Measurements from ENCODE around the gene NOTCH4.
"Not testable (repeated sequence)": the region's sequence is repeated elsewhere in the genome, so short reads cannot be mapped to it uniquely, and the experiment has no call there.

NOTCH4 gene

DNA sequence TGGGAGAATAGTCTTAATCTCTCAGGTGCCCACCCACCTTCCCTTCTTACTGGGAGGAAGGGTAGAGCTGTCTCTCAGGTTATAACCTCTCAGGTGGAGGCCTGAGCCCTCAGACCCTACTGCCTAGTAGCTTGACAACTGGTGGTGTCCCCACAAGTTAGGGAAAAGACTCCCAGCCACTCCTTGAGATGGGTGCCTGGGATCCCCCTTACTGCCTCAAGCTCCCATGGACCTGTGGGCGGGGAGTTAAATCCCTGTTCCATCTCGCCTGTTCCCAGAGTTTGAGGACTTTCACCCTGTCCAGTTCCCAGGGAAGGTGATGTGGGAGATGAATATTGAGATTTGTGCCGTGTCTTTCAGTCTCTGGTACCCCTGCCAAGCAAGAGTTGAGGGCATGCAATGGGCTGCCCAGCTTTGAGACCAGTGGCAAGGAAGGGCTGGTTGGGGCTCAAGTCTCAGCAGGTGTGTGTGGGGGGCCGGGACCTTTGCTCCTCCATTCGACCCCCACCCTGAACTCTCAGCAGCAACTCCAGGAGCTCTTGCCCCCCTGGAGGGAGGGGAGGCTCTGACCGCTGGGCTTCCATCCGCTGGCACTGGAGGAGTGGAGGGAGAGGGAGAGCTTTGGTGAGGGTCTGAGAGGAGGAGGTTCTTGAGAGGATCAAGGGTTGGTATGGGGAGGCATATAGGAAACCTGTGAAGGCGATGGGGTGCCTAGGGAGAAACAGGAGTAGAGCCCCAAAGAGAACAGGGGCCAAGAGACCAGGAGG is 32.8 kb downstream of the NOTCH4 start:
- H3K9ac ChIP-seq (ENCODE audit: low read depth, low read length): no peak overlapping the region
- no peaks in the 10 kb centered on the region for H3K27me3 ChIP-seq (ENCODE audit: control insufficient read depth, insufficient read depth, low read length)
- H3K9me3 ChIP-seq (replicated peaks; ENCODE audit: low read length): no peaks in the 10 kb centered on the region
- peak overlapping the region; percentile 96 for H3K4me2 ChIP-seq (ENCODE audit: low read length)
- H3K36me3 ChIP-seq (ENCODE audit: insufficient read depth, low read length): peaks cover 20% of the 10 kb centered on the region
- H3K4me3 ChIP-seq (ENCODE audit: low read length): peak overlapping the region; percentile 68
- peaks cover 42% of the 10 kb centered on the region for H3K4me1 ChIP-seq (ENCODE audit: control insufficient read depth, insufficient read depth, low read length)

DNA sequence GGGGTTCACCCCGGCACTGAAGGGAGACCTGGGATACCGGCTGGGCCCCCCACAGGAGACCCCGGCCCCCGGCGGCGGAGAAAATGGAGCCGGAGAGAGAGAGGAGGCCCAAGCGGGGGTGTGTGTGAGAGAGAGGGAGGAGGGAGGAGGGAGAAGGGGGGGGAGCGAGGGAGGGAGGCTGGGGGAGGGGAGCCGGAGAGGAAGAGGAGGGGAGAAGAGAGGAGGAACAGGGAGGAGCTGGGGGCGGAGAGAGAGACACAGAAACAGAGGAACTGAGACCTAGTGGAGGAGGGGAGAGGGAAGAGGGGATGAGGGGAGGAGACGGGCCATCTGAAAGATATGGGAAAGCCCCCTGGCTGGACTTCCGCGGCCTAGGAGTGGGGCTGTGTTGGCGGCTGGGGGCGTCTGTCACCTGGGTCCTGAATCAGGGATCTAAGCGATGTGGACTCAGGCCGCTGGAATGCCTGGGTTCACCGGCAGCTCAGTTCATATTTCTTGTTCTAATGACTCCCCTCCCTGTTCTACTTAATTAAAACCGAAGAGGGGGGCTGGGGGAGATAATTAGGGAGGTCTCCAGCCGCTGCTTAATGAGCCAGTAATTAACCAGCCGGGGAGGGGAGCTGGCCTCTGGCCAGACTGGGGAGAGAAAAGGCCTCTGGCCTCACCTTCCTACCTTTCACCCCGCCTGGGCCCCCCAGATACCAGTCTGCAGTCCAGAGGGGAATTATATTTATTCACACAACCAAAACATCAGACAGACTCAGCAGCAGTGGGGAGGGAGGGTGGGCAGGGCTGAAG is 33.6 kb downstream of the NOTCH4 start, which contains the start of gene PBX2:
TSS of gene PBX2 (minus strand) at position 149 of the 798 bp plus-strand sequence. CDS start 287 bp downstream, outside the sequence.
- no peaks in the 10 kb centered on the region for H3K9me3 ChIP-seq (replicated peaks; ENCODE audit: low read length)
- peak within 1 kb of the TSS; percentile 96 for H3K4me2 ChIP-seq (ENCODE audit: low read length)
- peaks cover 21% of the 10 kb centered on the region for H3K36me3 ChIP-seq (ENCODE audit: insufficient read depth, low read length)
- peak within 1 kb of the TSS; percentile 68 for H3K4me3 ChIP-seq (ENCODE audit: low read length)
- peaks cover 45% of the 10 kb centered on the region for H3K4me1 ChIP-seq (ENCODE audit: control insufficient read depth, insufficient read depth, low read length)
- peak within 1 kb of the TSS; percentile 93 for H3K9ac ChIP-seq (ENCODE audit: low read depth, low read length)
- H3K27me3 ChIP-seq (ENCODE audit: control insufficient read depth, insufficient read depth, low read length): no peaks in the 10 kb centered on the region

DNA sequence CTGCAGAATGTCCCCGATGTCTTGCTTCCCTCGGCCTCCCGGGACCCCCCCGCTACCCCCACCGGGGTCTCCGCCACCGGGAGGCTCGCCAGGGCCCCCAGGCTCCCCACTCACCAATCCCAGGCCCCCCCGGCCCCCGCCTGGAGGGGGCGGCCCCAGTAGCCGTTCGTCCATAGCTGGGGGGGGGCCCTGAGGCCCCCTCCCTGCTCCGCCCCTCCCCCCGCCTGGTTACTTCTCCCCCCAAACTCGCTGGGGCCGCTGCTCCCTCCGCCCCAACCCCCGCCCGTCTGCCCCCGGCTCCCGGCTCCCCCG is 34.2 kb downstream of the NOTCH4 start:
- peaks cover 21% of the 10 kb centered on the region for H3K36me3 ChIP-seq (ENCODE audit: insufficient read depth, low read length)
- H3K4me2 ChIP-seq (ENCODE audit: low read length): peak overlapping the region; percentile 96
- H3K9ac ChIP-seq (ENCODE audit: low read depth, low read length): peak overlapping the region; percentile 93
- H3K9me3 ChIP-seq (replicated peaks; ENCODE audit: low read length): no peaks in the 10 kb centered on the region
- no peaks in the 10 kb centered on the region for H3K27me3 ChIP-seq (ENCODE audit: control insufficient read depth, insufficient read depth, low read length)
- peak overlapping the region; percentile 68 for H3K4me3 ChIP-seq (ENCODE audit: low read length)
- peaks cover 40% of the 10 kb centered on the region for H3K4me1 ChIP-seq (ENCODE audit: control insufficient read depth, insufficient read depth, low read length)

DNA sequence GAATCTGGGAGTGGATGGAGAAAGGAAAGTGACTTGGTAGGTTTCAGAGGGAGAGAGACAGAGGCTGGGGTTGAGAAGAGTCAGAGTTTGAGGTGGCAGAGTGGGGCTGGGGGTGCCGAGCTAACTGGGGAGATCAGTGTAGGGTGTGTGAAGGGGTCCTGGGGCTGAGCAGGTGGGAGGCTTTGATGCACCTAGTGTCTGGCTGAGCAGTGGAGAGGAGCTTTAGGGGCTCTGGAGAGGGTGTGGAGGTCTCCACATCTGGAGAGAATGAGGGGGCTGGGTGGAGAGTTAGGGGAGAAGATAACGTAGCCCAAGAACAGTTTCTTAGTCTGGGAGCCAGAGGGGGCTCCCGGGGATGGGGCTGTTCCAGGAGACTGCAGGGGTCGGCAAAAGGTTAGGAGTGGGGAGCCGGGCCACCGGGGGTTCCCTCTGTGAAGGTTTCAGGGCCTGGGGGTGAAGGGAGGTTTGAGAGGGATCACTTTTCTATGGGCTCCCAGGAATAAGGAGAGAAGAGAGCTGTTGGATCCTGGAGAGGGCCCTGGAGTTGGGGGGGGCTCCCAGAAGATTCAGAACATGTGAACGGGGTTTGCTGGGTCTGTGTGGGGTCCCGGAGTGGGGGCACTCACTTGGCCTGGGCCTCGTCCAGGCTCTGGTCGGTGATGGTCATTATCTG is 34.7 kb downstream of the NOTCH4 start:
- Histone ChIP-seq H3K9me3 (replicated peaks; ENCODE audit: low read length) (no peaks in the 10 kb centered on the region), H3K4me3 (ENCODE audit: low read length) (peak overlapping the region; percentile 68), H3K4me2 (ENCODE audit: low read length) (peak overlapping the region; percentile 96), H3K27me3 (ENCODE audit: control insufficient read depth, insufficient read depth, low read length) (no peaks in the 10 kb centered on the region), H3K4me1 (ENCODE audit: control insufficient read depth, insufficient read depth, low read length) (peaks cover 37% of the 10 kb centered on the region), H3K9ac (ENCODE audit: low read depth, low read length) (peak overlapping the region; percentile 93), H3K36me3 (ENCODE audit: insufficient read depth, low read length) (peaks cover 23% of the 10 kb centered on the region)

GRCh38 chr6:32188381-32189068 is 35.3 kb downstream of the NOTCH4 start:
- Histone ChIP-seq H3K4me1 (ENCODE audit: control insufficient read depth, insufficient read depth, low read length) (peaks cover 37% of the 10 kb centered on the region), H3K36me3 (ENCODE audit: insufficient read depth, low read length) (peaks cover 29% of the 10 kb centered on the region), H3K4me2 (ENCODE audit: low read length) (peak overlapping the region; percentile 96), H3K27me3 (ENCODE audit: control insufficient read depth, insufficient read depth, low read length) (no peaks in the 10 kb centered on the region), H3K9me3 (replicated peaks; ENCODE audit: low read length) (no peaks in the 10 kb centered on the region), H3K4me3 (ENCODE audit: low read length) (peak overlapping the region; percentile 68), H3K9ac (ENCODE audit: low read depth, low read length) (peak overlapping the region; percentile 93)

DNA sequence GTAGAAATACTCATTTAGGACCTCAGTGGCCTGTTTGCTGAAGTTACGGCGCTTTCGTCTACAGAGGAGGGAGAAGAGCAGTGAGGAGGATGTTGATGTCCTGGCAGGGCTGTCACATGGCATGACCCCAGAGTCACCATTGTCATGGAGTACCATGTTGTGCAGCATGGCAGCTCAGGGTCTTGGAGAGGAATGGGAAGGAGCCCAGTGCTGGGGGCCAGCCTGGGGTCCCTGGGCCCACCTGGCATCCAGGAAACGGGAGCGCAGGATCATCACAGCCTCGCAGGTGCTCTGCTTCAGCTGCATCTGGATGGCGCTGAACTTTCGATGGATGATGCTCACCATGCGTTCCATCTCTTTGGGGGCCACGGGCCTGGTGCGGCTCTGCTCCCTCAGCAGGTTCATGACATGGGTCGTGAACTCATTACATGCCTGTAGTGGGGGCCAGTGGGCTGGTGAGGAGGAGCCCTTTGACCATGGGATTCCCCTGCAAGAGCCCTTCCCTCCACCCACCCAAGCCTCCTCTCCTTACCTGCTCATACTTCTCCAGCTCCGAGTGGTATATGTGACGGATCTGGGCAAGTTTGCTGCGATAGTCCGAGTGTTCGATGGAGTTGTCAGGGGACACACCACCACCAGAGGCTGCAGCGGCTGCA is 36.0 kb downstream of the NOTCH4 start:
- peak overlapping the region; percentile 93 for H3K9ac ChIP-seq (ENCODE audit: low read depth, low read length)

DNA sequence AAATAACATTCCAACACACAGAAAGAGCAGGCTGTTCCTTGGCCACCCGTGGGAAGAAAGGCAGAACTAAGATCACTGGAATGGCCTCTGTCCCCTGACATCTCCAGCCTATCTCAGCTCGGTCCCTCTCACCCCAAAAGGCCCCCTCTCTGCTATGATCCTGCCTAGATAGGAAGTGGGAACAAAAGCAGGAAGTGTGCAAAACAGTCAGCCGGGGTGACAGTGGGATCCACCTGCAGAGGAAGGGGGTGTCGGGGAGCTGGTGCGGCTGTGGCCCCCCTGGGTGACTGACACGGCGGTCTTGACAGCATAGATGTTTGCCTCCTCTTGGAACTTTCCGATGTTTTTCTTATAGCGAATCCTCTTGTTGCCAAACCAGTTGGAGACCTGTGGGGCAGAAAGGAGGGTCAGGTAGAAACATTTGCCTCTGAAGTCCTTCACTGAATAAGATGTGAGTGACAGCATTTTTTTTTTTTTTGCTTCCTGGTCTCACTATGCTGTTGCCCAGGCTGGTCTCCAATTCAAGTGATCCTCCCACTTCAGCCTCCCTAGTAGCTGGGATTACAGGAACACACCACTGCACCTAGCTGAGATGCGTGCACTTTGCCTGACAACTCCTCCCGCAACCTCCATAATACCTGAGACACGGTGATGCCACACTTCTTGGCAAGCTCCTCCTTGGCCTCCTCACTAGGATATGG is 36.7 kb downstream of the NOTCH4 start:
- H3K27me3 ChIP-seq (ENCODE audit: control insufficient read depth, insufficient read depth, low read length): no peaks in the 10 kb centered on the region
- no peaks in the 10 kb centered on the region for H3K9me3 ChIP-seq (replicated peaks; ENCODE audit: low read length)
- H3K4me1 ChIP-seq (ENCODE audit: control insufficient read depth, insufficient read depth, low read length): peaks cover 31% of the 10 kb centered on the region
- peak overlapping the region; percentile 96 for H3K4me2 ChIP-seq (ENCODE audit: low read length)
- H3K9ac ChIP-seq (ENCODE audit: low read depth, low read length): no peak overlapping the region
- H3K36me3 ChIP-seq (ENCODE audit: insufficient read depth, low read length): peaks cover 41% of the 10 kb centered on the region
- no peak overlapping the region for H3K4me3 ChIP-seq (ENCODE audit: low read length)

More for the DNA sequence above, 36.0 kb downstream of the NOTCH4 start:
- H3K4me2 ChIP-seq (ENCODE audit: low read length): peak overlapping the region; percentile 96
- H3K27me3 ChIP-seq (ENCODE audit: control insufficient read depth, insufficient read depth, low read length); H3K9me3 ChIP-seq (replicated peaks; ENCODE audit: low read length): not testable (repeated sequence)
- peaks cover 35% of the 10 kb centered on the region for H3K4me1 ChIP-seq (ENCODE audit: control insufficient read depth, insufficient read depth, low read length)
- peak overlapping the region; percentile 68 for H3K4me3 ChIP-seq (ENCODE audit: low read length)
- peaks cover 36% of the 10 kb centered on the region for H3K36me3 ChIP-seq (ENCODE audit: insufficient read depth, low read length)

GRCh38 chr6:32186151-32186840 is 37.6 kb downstream of the NOTCH4 start:
- not testable (repeated sequence) for H3K9ac ChIP-seq (ENCODE audit: low read depth, low read length); H3K27me3 ChIP-seq (ENCODE audit: control insufficient read depth, insufficient read depth, low read length); H3K4me3 ChIP-seq (ENCODE audit: low read length); H3K9me3 ChIP-seq (replicated peaks; ENCODE audit: low read length)
- peaks cover 31% of the 10 kb centered on the region for H3K4me1 ChIP-seq (ENCODE audit: control insufficient read depth, insufficient read depth, low read length)
- peak overlapping the region; percentile 39 for H3K4me2 ChIP-seq (ENCODE audit: low read length)
- H3K36me3 ChIP-seq (ENCODE audit: insufficient read depth, low read length): peaks cover 41% of the 10 kb centered on the region

DNA sequence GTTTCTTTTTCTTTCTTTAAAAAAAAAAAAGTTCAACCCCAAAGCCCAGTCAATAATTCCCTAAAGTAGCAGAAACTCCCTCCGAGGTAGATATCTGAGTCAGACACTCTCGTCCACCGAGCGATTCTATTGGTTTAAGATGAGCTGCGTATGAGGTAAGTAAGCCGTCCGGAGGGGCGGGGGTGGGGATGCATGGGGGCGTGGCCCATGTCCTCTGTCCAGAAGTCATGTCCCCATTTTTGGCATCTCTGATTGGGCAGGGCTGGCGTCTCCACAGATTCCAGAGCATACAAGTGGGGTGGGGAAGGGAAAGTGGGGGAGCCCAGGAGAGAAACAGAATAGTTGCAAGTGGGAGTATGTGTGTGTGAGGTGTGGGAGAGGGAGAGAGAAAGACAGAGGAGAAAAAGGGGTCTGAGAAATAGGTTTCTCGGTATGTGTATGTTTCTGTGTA is 38.2 kb downstream of the NOTCH4 start:
- Histone ChIP-seq H3K4me2 (ENCODE audit: low read length) (peak overlapping the region; percentile 39), H3K36me3 (ENCODE audit: insufficient read depth, low read length) (peaks cover 41% of the 10 kb centered on the region), H3K9ac (ENCODE audit: low read depth, low read length) (peak overlapping the region; percentile 47), H3K4me1 (ENCODE audit: control insufficient read depth, insufficient read depth, low read length) (peaks cover 27% of the 10 kb centered on the region)
- H3K9me3 ChIP-seq (replicated peaks; ENCODE audit: low read length); H3K4me3 ChIP-seq (ENCODE audit: low read length); H3K27me3 ChIP-seq (ENCODE audit: control insufficient read depth, insufficient read depth, low read length): not testable (repeated sequence)

All from skeletal muscle satellite cell (primary cell).